ENCODE data around the gene PPIG.

GRCh38 chr2:169573974-169574299 lies 10.2 kb upstream of the PPIG start:
- TF ChIP-seq, protein P1, sequence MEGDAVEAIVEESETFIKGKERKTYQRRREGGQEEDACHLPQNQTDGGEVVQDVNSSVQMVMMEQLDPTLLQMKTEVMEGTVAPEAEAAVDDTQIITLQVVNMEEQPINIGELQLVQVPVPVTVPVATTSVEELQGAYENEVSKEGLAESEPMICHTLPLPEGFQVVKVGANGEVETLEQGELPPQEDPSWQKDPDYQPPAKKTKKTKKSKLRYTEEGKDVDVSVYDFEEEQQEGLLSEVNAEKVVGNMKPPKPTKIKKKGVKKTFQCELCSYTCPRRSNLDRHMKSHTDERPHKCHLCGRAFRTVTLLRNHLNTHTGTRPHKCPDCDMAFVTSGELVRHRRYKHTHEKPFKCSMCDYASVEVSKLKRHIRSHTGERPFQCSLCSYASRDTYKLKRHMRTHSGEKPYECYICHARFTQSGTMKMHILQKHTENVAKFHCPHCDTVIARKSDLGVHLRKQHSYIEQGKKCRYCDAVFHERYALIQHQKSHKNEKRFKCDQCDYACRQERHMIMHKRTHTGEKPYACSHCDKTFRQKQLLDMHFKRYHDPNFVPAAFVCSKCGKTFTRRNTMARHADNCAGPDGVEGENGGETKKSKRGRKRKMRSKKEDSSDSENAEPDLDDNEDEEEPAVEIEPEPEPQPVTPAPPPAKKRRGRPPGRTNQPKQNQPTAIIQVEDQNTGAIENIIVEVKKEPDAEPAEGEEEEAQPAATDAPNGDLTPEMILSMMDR (IDR thresholded peaks at IDR 0.05), result no peak
- TF ChIP-seq EZH2 (IDR thresholded peaks at IDR 0.05) (no peak), EZH2phosphoT487 (IDR thresholded peaks at IDR 0.05) (no peak)
